ENCODE results near the gene MYL4.

The MYL4 gene

DNA sequence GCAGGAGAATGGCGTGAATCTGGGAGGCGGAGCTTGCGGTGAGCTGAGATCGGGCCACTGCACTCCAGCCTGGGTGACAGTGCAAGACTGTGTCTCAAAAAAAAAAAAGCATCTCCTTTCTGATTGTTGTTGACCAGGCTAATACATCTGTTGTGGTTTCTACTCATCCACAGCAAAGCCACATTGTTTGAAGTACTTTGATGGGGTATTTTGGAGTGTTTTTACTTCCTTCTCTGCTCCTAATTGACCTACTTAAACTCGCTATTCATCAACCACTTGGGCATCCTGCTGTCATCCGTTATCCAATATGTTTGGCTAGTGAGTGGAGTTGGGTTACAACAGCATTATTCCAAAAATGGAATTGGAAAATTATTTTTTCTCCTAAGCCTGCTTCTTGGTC, 16.6 kb upstream of the MYL4 start:
- FAIRE-seq: no peak
- DNase-seq (ENCODE audit: insufficient read length, low spot score): no peak
- TF ChIP-seq SPI1 (IDR thresholded peaks at IDR 0.05; ENCODE audit: low read depth, low read length) (no peak), POU2F2 (IDR thresholded peaks at IDR 0.05; ENCODE audit: low read depth, low read length) (no peak), PAX5 (IDR thresholded peaks at IDR 0.05; ENCODE audit: insufficient read depth, low read length, severe bottlenecking) (no peak), TAF1 (IDR thresholded peaks at IDR 0.05; ENCODE audit: low read depth, low read length) (no peak), POLR2AphosphoS5 (IDR thresholded peaks at IDR 0.05; ENCODE audit: low read depth, low read length) (no peak), POLR2A (IDR thresholded peaks at IDR 0.05; ENCODE audit: low read depth, low read length) (no peak)

DNA sequence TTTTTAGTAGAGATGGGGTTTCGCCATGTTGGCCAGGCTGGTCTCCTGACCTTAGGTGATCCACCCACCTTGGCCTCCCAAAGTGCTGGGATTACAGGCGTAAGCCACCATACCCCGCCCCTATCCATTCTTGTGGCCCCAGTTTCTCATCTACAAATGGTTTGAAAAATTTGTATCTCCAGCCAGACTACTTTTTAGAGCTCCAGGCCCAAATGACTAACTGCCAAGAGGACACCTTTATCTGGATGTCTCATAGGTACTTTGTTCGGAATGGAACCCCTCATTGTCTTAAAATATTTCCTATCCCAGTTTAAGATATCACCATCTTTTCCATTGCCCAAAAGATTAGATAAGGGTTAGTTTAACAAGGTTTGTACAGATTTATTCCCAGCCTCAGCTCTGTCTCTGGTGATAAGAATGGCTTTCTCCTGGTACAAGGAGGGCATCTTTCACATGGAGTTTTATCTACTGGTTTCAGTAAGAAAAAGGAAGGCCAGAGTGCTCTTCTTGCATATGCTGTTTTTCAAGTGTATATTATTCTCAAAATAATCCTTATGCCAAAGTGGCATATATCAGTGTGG, 15.1 kb upstream of the MYL4 start:
- DNase-seq (ENCODE audit: insufficient read length, low spot score) (no peak), FAIRE-seq (no peak)
- TF ChIP-seq POLR2AphosphoS5 (IDR thresholded peaks at IDR 0.05; ENCODE audit: low read depth, low read length) (no peak), TAF1 (IDR thresholded peaks at IDR 0.05; ENCODE audit: low read depth, low read length) (no peak), POLR2A (IDR thresholded peaks at IDR 0.05; ENCODE audit: low read depth, low read length) (no peak), SPI1 (IDR thresholded peaks at IDR 0.05; ENCODE audit: low read depth, low read length) (no peak), PAX5 (IDR thresholded peaks at IDR 0.05; ENCODE audit: insufficient read depth, low read length, severe bottlenecking) (no peak), POU2F2 (IDR thresholded peaks at IDR 0.05; ENCODE audit: low read depth, low read length) (no peak)

DNA sequence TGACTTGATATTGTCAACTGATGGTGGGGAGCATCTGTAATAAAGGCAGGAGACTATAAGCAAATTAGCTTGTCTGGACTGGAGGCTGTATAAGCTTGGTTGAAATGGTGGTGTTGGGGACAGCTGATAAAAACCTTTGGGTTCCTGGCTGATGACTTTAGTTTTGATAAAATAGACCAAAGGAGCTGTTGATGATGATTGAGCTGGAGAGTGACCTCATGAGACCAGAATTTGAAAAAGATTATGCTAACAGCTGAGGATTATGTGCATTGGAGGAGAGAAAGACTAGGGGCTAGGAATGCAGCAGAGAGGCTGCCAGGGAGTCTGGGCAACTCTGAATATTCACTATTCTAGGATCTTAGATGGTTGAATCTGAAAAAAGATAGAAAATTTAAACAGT, 11.3 kb upstream of the MYL4 start:
- no peak for TF ChIP-seq POLR2A (IDR thresholded peaks at IDR 0.05; ENCODE audit: low read depth, low read length)
- TF ChIP-seq POU2F2 (IDR thresholded peaks at IDR 0.05; ENCODE audit: low read depth, low read length): no peak
- no peak for TF ChIP-seq POLR2AphosphoS5 (IDR thresholded peaks at IDR 0.05; ENCODE audit: low read depth, low read length)
- TF ChIP-seq TAF1 (IDR thresholded peaks at IDR 0.05; ENCODE audit: low read depth, low read length): no peak
- TF ChIP-seq SPI1 (IDR thresholded peaks at IDR 0.05; ENCODE audit: low read depth, low read length): no peak
- TF ChIP-seq PAX5 (IDR thresholded peaks at IDR 0.05; ENCODE audit: insufficient read depth, low read length, severe bottlenecking): no peak
- FAIRE-seq (no peak), DNase-seq (ENCODE audit: insufficient read length, low spot score) (no peak)

DNA sequence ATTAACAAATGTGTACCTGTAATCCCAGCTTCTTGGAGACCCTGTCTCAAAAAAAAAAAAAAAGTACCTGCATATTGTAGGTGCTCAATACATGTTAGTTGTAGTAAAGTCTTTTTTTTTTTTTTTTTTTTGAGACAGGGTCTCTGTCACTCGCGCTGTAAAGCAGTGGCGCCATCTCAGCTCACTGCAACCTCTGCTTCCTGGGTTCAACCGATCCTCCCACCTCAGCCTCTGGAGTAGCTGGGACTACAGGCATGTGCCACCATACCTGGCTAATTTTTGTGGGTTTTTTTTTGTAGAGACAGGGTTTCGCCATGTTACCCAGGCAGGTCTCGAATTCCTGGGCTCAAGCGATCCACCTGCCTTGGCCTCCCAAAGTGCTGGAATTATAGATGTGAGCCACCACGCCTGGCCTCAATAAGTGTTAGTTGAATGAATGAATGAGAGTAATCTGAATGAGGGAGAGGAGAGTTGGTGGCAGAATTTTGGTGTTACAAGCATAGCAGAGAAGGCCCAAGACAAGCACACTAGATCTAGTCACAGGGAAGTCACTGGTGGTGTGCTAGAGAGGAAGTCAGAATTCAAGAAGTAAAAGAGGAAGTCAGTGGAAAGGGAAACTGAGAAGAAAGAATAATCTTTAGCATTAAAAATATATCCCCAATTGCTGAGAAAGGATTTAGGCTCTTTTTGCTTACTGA, 9.4 kb upstream of the MYL4 start:
- FAIRE-seq (peak; percentile 84), DNase-seq (ENCODE audit: insufficient read length, low spot score) (no peak)
- TF ChIP-seq POU2F2 (IDR thresholded peaks at IDR 0.05; ENCODE audit: low read depth, low read length) (no peak), SPI1 (IDR thresholded peaks at IDR 0.05; ENCODE audit: low read depth, low read length) (peak; percentile 98)

DNA sequence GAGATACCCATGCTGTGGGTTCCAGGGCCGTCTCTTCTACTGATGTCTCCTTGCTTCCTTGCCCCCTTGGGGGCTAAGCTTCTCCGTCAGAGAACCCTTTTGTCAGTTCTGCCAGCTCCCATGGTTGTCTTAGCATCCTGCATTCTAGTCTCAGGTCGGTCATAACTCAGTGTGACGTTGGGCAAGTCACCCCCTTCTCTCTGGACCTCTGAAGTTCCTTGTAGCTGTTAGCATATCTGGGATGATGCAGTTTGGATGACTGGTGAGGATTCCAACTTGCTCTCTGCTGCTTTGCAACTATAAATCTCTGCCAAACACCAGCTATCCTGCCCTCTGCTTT, 8.9 kb upstream of the MYL4 start:
- no peak for DNase-seq (ENCODE audit: insufficient read length, low spot score)
- TF ChIP-seq POLR2A (IDR thresholded peaks at IDR 0.05; ENCODE audit: low read depth, low read length) (no peak), POU2F2 (IDR thresholded peaks at IDR 0.05; ENCODE audit: low read depth, low read length) (no peak), PAX5 (IDR thresholded peaks at IDR 0.05; ENCODE audit: insufficient read depth, low read length, severe bottlenecking) (no peak), POLR2AphosphoS5 (IDR thresholded peaks at IDR 0.05; ENCODE audit: low read depth, low read length) (no peak), TAF1 (IDR thresholded peaks at IDR 0.05; ENCODE audit: low read depth, low read length) (no peak), SPI1 (IDR thresholded peaks at IDR 0.05; ENCODE audit: low read depth, low read length) (no peak)

DNA sequence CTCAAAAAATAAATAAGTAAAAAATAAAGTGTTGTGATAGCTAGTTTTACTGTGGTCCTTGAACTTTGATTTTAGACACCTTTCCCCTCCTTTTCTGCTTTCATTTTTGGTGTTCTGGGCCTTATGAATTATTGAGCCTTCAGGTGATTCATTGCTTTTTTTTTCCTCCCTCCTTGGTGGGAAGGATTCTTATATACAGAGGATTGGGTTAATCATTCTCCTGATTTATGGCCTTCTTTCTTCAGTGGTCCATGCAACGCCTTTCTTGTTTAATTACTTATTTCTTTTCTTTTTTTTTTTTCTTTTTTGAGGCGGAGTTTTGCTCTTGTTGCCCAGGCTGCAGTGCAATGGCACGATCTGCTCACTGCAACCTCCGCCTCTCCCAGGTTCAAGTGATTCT, 8.0 kb upstream of the MYL4 start:
- no peak for TF ChIP-seq TAF1 (IDR thresholded peaks at IDR 0.05; ENCODE audit: low read depth, low read length)
- no peak for TF ChIP-seq POLR2AphosphoS5 (IDR thresholded peaks at IDR 0.05; ENCODE audit: low read depth, low read length)
- TF ChIP-seq POLR2A (IDR thresholded peaks at IDR 0.05; ENCODE audit: low read depth, low read length): no peak
- no peak for TF ChIP-seq PAX5 (IDR thresholded peaks at IDR 0.05; ENCODE audit: insufficient read depth, low read length, severe bottlenecking)
- TF ChIP-seq SPI1 (IDR thresholded peaks at IDR 0.05; ENCODE audit: low read depth, low read length): no peak
- TF ChIP-seq POU2F2 (IDR thresholded peaks at IDR 0.05; ENCODE audit: low read depth, low read length): no peak
- FAIRE-seq: no peak

More for the DNA sequence above, 8.9 kb upstream of the MYL4 start:
- FAIRE-seq: no peak

DNA sequence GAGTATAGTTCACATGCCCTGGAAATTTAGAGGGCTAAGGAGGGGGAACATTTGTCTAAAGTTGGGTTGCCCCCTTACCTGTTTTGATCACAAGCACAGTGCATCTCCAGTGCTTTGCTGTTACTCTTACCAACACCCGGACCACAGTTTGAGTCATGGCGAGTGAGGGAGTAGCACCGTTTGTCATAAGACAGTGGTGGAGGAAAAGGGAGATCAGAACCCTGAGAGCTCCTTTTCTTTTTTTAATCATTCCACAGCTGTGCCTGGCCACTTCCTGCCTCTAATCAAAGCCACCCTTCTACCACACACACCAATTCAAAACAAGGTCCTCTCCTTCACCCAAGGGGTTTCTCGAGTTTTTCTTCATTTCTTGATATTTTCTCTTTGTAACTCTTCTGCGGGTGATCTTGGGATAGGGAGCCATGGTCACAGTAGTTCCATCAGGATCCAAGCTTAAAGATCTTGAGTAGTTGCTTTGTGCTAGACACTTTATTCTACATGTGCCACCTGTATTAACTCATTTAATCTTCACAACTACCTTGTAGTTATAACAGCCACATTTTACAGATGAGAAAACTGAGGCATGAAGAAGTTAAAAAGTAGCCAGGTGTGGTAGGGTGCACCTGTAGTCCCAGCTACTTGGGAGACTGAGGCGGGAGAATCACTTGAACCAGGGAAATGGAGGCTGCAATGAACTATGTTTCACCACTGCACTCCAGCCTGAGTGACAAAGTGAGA, 5.0 kb upstream of the MYL4 start:
- peak; percentile 72 for FAIRE-seq
- no peak for TF ChIP-seq POU2F2 (IDR thresholded peaks at IDR 0.05; ENCODE audit: low read depth, low read length)
- no peak for TF ChIP-seq POLR2AphosphoS5 (IDR thresholded peaks at IDR 0.05; ENCODE audit: low read depth, low read length)
- no peak for TF ChIP-seq TAF1 (IDR thresholded peaks at IDR 0.05; ENCODE audit: low read depth, low read length)
- no peak for TF ChIP-seq POLR2A (IDR thresholded peaks at IDR 0.05; ENCODE audit: low read depth, low read length)
- no peak for TF ChIP-seq SPI1 (IDR thresholded peaks at IDR 0.05; ENCODE audit: low read depth, low read length)
- TF ChIP-seq PAX5 (IDR thresholded peaks at IDR 0.05; ENCODE audit: insufficient read depth, low read length, severe bottlenecking): no peak
- DNase-seq (ENCODE audit: insufficient read length, low spot score): no peak

More for the DNA sequence above, 8.0 kb upstream of the MYL4 start:
- DNase-seq (ENCODE audit: insufficient read length, low spot score): no peak

DNA sequence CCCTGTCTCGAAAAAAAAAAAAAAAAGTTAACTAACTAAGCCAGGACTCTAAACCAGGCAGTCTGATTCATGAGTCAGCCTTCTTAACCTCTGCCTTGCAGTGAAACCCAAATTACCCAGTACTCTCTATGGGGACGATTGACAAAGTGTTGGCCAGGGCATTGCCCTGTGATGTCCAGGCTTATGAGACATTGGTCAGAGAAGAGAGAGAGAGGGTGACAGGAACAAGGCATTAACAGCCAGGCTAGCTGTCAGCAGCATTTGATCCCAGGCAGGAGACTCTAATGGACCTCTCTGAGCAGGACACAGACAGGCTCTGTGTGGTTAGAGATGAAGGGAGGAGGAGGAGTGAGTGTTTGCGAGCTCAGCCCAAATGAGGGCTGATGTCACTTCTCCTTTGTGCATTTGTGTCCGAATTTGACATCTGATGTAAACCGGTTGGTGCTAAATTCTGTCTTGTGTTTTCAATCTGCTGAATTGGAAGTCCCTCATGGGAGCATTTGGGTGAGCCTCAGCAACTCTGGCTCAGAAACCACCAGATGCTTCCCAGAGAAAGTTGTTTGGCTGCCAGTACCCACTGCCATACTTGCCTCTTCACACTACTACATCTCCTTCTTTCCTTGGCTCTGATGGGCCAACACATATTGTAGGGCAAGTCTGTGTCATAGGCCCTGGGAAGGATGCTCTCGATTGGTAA, 4.3 kb upstream of the MYL4 start:
- peak; percentile 74 for FAIRE-seq
- no peak for DNase-seq (ENCODE audit: insufficient read length, low spot score)

More for the DNA sequence above, 4.3 kb upstream of the MYL4 start:
- no peak for TF ChIP-seq PAX5 (IDR thresholded peaks at IDR 0.05; ENCODE audit: insufficient read depth, low read length, severe bottlenecking)
- TF ChIP-seq SPI1 (IDR thresholded peaks at IDR 0.05; ENCODE audit: low read depth, low read length): peak; percentile 80
- 0 out of 2 replicates have a peak, but pooled peaks have one; percentile 50 for TF ChIP-seq POLR2A (IDR thresholded peaks at IDR 0.05; ENCODE audit: low read depth, low read length)
- peak; percentile 31; the same call in 1 of the 2 replicates for TF ChIP-seq TAF1 (IDR thresholded peaks at IDR 0.05; ENCODE audit: low read depth, low read length)
- peak; percentile 41; the same call in 1 of the 2 replicates for TF ChIP-seq POLR2AphosphoS5 (IDR thresholded peaks at IDR 0.05; ENCODE audit: low read depth, low read length)
